WTC11 (cell line): ENCODE data around the gene LITAFD. TPM values are rescaled to one million over a fixed set of nuclear protein-coding genes. Genes with fewer than 3 reads are reported as not detected.
A peak's percentile ranks its signal among the peaks of the same experiment; 100 is the strongest.

Source experiments
- ATAC-seq: fragments of 200-7000 bp; cut with Tn5 transposase; 2 replicates; pipeline ENCODE4 v1.10.0; 2021; ENCODE audit warnings: mild to moderate bottlenecking, moderate library complexity
- CTCF ChIA-PET: fragments of 300-600 bp; sonication (Branson Sonifier 250); formaldehyde crosslinking; loops from one replicate; lab custom pipeline; 2021; ENCODE audit warnings: antibody characterized with exemption; lab: Charles Lee
- POLR2A ChIA-PET: fragments of 350-600 bp; sonication (Branson Sonifier 250); formaldehyde crosslinking; loops from one replicate; lab custom pipeline; 2021; ENCODE audit warnings: antibody characterized with exemption; lab: Charles Lee
- DNase-seq: peaks from one replicate; pipeline ENCODE4 v3.0.0; 2021; ENCODE audit warnings: low spot score
- H3K27ac Mint-ChIP-seq: 2 replicates; pipeline ENCODE4 v1.8.0; 2021; ENCODE audit warnings: mixed read lengths
- H3K27me3 Mint-ChIP-seq: 2 replicates; pipeline ENCODE4 v1.8.0; 2021; ENCODE audit warnings: low read depth, mild to moderate bottlenecking, moderate library complexity, mixed read lengths
- H3K36me3 Mint-ChIP-seq: 2 replicates; pipeline ENCODE4 v1.8.0; 2021; ENCODE audit warnings: mixed read lengths
- H3K4me1 Mint-ChIP-seq: 2 replicates; pipeline ENCODE4 v1.8.0; 2022; ENCODE audit warnings: mixed read lengths
- H3K4me3 Mint-ChIP-seq: 2 replicates; pipeline ENCODE4 v1.8.0; 2021; ENCODE audit warnings: mild to moderate bottlenecking, moderate library complexity, mixed read lengths
- H3K9me3 Mint-ChIP-seq: 2 replicates; pipeline ENCODE4 v1.8.0; 2021; ENCODE audit warnings: mixed read lengths
- ELF4 ChIP-seq: sonication (generic); formaldehyde crosslinking; IDR thresholded peaks from 2 replicates; pipeline ENCODE4 v1.8.1; 2022; ENCODE audit warnings: low read depth, mild to moderate bottlenecking, moderate library complexity, missing genetic modification reagents
- EMX1 ChIP-seq: fragments of 250-450 bp; sonication (Bioruptor Pico); IDR thresholded peaks from 2 replicates; pipeline ENCODE4 v1.8.0; 2021; ENCODE audit warnings: mild to moderate bottlenecking
- GABPB1 ChIP-seq: sonication (generic); formaldehyde crosslinking; IDR thresholded peaks from 2 replicates; pipeline ENCODE4 v1.8.1; 2023; ENCODE audit warnings: mild to moderate bottlenecking, missing genetic modification reagents
- NFATC4 ChIP-seq: fragments of 250-450 bp; sonication (Bioruptor Pico); IDR thresholded peaks from 2 replicates; pipeline ENCODE4 v1.9.0; 2021; ENCODE audit warnings: mild to moderate bottlenecking
- NFE2L1 ChIP-seq: sonication (generic); formaldehyde crosslinking; IDR thresholded peaks from 2 replicates; pipeline ENCODE4 v1.8.1; 2023; ENCODE audit warnings: missing genetic modification reagents
- TEAD4 ChIP-seq: sonication (generic); formaldehyde crosslinking; IDR thresholded peaks from 2 replicates; pipeline ENCODE4 v1.8.0; 2022; ENCODE audit warnings: mild to moderate bottlenecking, missing genetic modification reagents
- ZBTB21 ChIP-seq: sonication (generic); formaldehyde crosslinking; IDR thresholded peaks from 2 replicates; pipeline ENCODE4 v1.8.1; 2023; ENCODE audit warnings: mild to moderate bottlenecking, missing genetic modification reagents, borderline replicate concordance
- ZNF263 ChIP-seq: sonication (generic); formaldehyde crosslinking; IDR thresholded peaks from 2 replicates; pipeline ENCODE4 v1.8.1; 2022; ENCODE audit warnings: low read depth, mild to moderate bottlenecking, moderate library complexity, missing genetic modification reagents
- ZNF425 ChIP-seq: fragments of 250-450 bp; sonication (Bioruptor Pico); conservative IDR thresholded peaks from 2 replicates; pipeline ENCODE4 v1.9.0; 2021; ENCODE audit warnings: mild to moderate bottlenecking
- total RNA-seq: library from RNA; stranded (reverse); gene quantifications from 3 replicates; pipeline ENCODE4 v1.2.3, GENCODE V29; 2021
- TF ChIP-seq, protein P1 (sequence below): sonication (generic); formaldehyde crosslinking; IDR thresholded peaks from 2 replicates; pipeline ENCODE4 v1.8.1; 2022; ENCODE audit warnings: missing genetic modification reagents, borderline replicate concordance
- TF ChIP-seq, protein P2 (sequence below): sonication (generic); formaldehyde crosslinking; IDR thresholded peaks from 2 replicates; pipeline ENCODE4 v1.8.1; 2022; ENCODE audit warnings: low read depth, mild to moderate bottlenecking, moderate library complexity, missing genetic modification reagents, borderline replicate concordance
- TF ChIP-seq, protein P3 (sequence below): fragments of 200-600 bp; IDR thresholded peaks from 2 replicates; pipeline ENCODE4 v1.8.0; 2022; ENCODE audit warnings: antibody characterized with exemption
- TF ChIP-seq, protein P4 (sequence below): sonication (generic); formaldehyde crosslinking; IDR thresholded peaks from 2 replicates; pipeline ENCODE4 v1.8.1; 2023; ENCODE audit warnings: mild to moderate bottlenecking, missing genetic modification reagents, borderline replicate concordance
- TF ChIP-seq, protein P5 (sequence below): sonication (generic); formaldehyde crosslinking; IDR thresholded peaks from 2 replicates; pipeline ENCODE4 v1.8.1; 2023; ENCODE audit warnings: mild to moderate bottlenecking, missing genetic modification reagents, moderate library complexity

Gene LITAFD
- total RNA-seq, 1 experiment from 2014 or later, result not detected

- DNase-seq, result no peak
- CTCF ChIA-PET, result interaction anchor here (0.6 to 4.1 kb wide), 6 partner anchors 9 to 268 kb away, joined by 3 to 58 read pairs (median 6); partner anchors contain the start of gene CARHSP1
- no peaks in the 10 kb centered on the region for H3K36me3 Mint-ChIP-seq
- no peak for ATAC-seq
- POLR2A ChIA-PET, result interaction anchor here (1.0 to 3.1 kb wide), 2 partner anchors 9 to 72 kb away, joined by 3 to 10 read pairs; partner anchors contain the start of gene CARHSP1
- H3K27me3 Mint-ChIP-seq, result no peaks in the 10 kb centered on the region
- TF ChIP-seq GABPB1 (CRISPR knock-in tag) (peak; percentile 36; the same call in 1 of the 2 replicates), ZBTB21 (CRISPR knock-in tag) (no peak)
- TF ChIP-seq, protein P1, sequence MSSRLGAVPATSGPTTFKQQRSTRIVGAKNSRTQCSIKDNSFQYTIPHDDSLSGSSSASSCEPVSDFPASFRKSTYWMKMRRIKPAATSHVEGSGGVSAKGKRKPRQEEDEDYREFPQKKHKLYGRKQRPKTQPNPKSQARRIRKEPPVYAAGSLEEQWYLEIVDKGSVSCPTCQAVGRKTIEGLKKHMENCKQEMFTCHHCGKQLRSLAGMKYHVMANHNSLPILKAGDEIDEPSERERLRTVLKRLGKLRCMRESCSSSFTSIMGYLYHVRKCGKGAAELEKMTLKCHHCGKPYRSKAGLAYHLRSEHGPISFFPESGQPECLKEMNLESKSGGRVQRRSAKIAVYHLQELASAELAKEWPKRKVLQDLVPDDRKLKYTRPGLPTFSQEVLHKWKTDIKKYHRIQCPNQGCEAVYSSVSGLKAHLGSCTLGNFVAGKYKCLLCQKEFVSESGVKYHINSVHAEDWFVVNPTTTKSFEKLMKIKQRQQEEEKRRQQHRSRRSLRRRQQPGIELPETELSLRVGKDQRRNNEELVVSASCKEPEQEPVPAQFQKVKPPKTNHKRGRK (CRISPR knock-in tag), result no peak
- H3K9me3 Mint-ChIP-seq, result no peaks in the 10 kb centered on the region
- H3K4me3 Mint-ChIP-seq, result no peak overlapping the region
- H3K4me1 Mint-ChIP-seq, result peaks cover 13% of the 10 kb centered on the region
- 0 out of 2 replicates have a peak overlapping the region, but pooled peaks have one; percentile 93 for H3K27ac Mint-ChIP-seq
Measured at GRCh38 chr16:8878523-8878911, 3.6 kb upstream of the LITAFD start.

DNA sequence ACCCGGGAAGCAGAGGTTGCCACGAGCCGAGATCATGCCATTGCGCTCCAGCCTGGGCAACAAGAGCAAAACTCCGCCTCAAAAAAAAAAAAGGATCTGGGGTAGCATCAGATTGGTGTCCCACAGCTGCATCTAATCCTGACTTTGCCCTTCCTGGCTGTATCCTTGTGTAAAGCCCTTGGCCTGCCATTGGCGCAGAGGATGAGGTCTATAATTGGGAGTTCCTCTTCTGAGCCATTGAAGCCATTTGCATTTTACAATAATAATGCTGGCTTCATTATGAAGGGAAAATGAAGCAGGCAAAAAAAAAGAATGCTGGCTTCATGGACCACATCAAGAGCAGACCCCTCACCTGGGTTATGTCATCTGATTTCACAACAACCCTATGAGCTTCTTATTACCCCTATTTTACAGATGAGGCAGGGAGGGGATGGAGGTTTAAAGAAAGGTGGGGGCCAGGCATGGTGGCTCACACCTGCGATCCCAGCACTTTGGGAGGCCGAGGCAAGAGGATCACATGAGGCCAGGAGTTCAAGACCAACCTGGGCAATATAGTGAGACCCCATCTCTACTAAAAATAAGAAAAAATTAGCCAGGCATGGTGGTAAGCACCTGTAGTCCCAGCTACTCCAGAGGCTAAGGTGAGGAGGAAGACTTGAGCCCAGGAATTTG is 1.2 kb upstream of the LITAFD start:
- Mint-ChIP-seq H3K36me3 (no peaks in the 10 kb centered on the region), H3K27ac (no peak overlapping the region), H3K9me3 (no peaks in the 10 kb centered on the region), H3K27me3 (no peaks in the 10 kb centered on the region), H3K4me3 (no peak overlapping the region), H3K4me1 (peaks cover 22% of the 10 kb centered on the region)
- no peak for ATAC-seq
- CTCF ChIA-PET, result interaction anchor here (0.6 to 4.1 kb wide), 40 partner anchors 8 to 297 kb away, joined by 3 to 58 read pairs (median 5); partner anchors contain the start of genes ABAT, CARHSP1 and TMEM186
- POLR2A ChIA-PET, result no interaction called here
- no peak for DNase-seq
- no peak for TF ChIP-seq NFATC4
- TF ChIP-seq, protein P2, sequence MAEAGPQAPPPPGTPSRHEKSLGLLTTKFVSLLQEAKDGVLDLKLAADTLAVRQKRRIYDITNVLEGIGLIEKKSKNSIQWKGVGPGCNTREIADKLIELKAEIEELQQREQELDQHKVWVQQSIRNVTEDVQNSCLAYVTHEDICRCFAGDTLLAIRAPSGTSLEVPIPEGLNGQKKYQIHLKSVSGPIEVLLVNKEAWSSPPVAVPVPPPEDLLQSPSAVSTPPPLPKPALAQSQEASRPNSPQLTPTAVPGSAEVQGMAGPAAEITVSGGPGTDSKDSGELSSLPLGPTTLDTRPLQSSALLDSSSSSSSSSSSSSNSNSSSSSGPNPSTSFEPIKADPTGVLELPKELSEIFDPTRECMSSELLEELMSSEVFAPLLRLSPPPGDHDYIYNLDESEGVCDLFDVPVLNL (CRISPR knock-in tag), result no peak
- TF ChIP-seq TEAD4 (CRISPR knock-in tag), result no peak
- TF ChIP-seq, protein P3, sequence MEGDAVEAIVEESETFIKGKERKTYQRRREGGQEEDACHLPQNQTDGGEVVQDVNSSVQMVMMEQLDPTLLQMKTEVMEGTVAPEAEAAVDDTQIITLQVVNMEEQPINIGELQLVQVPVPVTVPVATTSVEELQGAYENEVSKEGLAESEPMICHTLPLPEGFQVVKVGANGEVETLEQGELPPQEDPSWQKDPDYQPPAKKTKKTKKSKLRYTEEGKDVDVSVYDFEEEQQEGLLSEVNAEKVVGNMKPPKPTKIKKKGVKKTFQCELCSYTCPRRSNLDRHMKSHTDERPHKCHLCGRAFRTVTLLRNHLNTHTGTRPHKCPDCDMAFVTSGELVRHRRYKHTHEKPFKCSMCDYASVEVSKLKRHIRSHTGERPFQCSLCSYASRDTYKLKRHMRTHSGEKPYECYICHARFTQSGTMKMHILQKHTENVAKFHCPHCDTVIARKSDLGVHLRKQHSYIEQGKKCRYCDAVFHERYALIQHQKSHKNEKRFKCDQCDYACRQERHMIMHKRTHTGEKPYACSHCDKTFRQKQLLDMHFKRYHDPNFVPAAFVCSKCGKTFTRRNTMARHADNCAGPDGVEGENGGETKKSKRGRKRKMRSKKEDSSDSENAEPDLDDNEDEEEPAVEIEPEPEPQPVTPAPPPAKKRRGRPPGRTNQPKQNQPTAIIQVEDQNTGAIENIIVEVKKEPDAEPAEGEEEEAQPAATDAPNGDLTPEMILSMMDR, result no peak
- no peak for TF ChIP-seq ZNF263 (CRISPR knock-in tag)
- no peak for TF ChIP-seq NFE2L1

DNA sequence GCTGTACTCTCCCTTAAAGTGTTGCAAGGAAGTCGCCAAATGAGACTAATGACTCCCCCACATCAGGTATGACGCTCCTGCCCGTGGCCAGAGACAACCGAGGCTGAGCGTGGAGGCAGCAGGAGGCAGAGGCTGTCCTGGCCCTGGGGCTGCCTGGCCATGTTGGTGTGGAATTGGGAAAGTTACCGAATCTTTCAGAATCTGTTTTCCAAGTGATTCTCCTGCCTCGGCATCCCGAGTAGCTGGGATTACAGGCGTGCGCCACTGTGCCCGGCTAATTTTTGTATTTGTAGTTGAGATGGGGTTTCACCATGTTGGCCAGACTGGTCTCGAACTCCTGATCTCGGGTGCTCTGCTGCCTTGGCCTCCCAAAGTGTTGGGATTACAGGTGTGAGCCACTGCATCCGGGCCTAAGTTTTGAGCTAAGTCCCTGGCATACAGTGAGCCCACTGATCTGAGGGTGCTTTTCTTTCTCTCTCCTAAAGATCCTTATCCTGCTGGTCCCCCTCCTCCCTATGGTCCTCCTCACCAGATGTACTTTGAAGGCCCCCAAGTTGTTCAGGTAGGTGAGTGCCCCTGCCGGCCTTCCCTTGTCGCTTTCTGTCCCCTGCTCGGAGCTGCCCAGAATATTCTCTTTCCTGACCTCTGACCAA is 700 bp downstream of the LITAFD start:
- no peak for ATAC-seq
- peaks cover 27% of the 10 kb centered on the region for H3K4me1 Mint-ChIP-seq
- no peaks in the 10 kb centered on the region; the same call in 1 of the 2 replicates for H3K27me3 Mint-ChIP-seq
- H3K4me3 Mint-ChIP-seq, result no peak overlapping the region
- POLR2A ChIA-PET, result no interaction called here
- peaks cover 4% of the 10 kb centered on the region; the same call in 1 of the 2 replicates for H3K36me3 Mint-ChIP-seq
- H3K9me3 Mint-ChIP-seq, result no peaks in the 10 kb centered on the region
- no peak overlapping the region for H3K27ac Mint-ChIP-seq
- CTCF ChIA-PET, result interaction anchor here (1.0 to 4.1 kb wide), 5 partner anchors 14 to 222 kb away, joined by 3 to 15 read pairs (median 12); partner anchors contain the start of gene CARHSP1
- no peak for DNase-seq
- TF ChIP-seq, protein P4, sequence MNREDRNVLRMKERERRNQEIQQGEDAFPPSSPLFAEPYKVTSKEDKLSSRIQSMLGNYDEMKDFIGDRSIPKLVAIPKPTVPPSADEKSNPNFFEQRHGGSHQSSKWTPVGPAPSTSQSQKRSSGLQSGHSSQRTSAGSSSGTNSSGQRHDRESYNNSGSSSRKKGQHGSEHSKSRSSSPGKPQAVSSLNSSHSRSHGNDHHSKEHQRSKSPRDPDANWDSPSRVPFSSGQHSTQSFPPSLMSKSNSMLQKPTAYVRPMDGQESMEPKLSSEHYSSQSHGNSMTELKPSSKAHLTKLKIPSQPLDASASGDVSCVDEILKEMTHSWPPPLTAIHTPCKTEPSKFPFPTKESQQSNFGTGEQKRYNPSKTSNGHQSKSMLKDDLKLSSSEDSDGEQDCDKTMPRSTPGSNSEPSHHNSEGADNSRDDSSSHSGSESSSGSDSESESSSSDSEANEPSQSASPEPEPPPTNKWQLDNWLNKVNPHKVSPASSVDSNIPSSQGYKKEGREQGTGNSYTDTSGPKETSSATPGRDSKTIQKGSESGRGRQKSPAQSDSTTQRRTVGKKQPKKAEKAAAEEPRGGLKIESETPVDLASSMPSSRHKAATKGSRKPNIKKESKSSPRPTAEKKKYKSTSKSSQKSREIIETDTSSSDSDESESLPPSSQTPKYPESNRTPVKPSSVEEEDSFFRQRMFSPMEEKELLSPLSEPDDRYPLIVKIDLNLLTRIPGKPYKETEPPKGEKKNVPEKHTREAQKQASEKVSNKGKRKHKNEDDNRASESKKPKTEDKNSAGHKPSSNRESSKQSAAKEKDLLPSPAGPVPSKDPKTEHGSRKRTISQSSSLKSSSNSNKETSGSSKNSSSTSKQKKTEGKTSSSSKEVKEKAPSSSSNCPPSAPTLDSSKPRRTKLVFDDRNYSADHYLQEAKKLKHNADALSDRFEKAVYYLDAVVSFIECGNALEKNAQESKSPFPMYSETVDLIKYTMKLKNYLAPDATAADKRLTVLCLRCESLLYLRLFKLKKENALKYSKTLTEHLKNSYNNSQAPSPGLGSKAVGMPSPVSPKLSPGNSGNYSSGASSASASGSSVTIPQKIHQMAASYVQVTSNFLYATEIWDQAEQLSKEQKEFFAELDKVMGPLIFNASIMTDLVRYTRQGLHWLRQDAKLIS (CRISPR knock-in tag), result no peak
- TF ChIP-seq EMX1 (CRISPR knock-in tag) (no peak), ZNF425 (CRISPR knock-in tag) (no peak), ELF4 (CRISPR knock-in tag) (no peak), ZBTB21 (CRISPR knock-in tag) (no peak)
- TF ChIP-seq, protein P3, result no peak
- TF ChIP-seq, protein P5, sequence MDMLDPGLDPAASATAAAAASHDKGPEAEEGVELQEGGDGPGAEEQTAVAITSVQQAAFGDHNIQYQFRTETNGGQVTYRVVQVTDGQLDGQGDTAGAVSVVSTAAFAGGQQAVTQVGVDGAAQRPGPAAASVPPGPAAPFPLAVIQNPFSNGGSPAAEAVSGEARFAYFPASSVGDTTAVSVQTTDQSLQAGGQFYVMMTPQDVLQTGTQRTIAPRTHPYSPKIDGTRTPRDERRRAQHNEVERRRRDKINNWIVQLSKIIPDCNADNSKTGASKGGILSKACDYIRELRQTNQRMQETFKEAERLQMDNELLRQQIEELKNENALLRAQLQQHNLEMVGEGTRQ (CRISPR knock-in tag), result no peak
